OCI-LY7 (cell line): ENCODE results near the gene SEC61A2. TPM values are rescaled to one million over a fixed set of nuclear protein-coding genes. Genes with fewer than 3 reads are reported as not detected.

Source experiments
- BruUV-seq: library from RNA; stranded (reverse); fragments of 400-500 nt; replicated peaks from 2 replicates; lab custom pipeline; 2021; lab: Mats Ljungman, UMichigan
- CTCF ChIA-PET: fragments of 300-600 bp; sonication (Branson Sonifier 250); formaldehyde crosslinking; loops from one replicate; lab custom pipeline; 2022; ENCODE audit warnings: antibody characterized with exemption; ENCODE audit not compliant: unreplicated experiment; lab: Charles Lee
- POLR2A ChIA-PET: fragments of 300-600 bp; sonication (Branson Sonifier 250); formaldehyde crosslinking; loops from one replicate; lab custom pipeline; 2022; ENCODE audit warnings: antibody characterized with exemption; lab: Charles Lee
- DNase-seq: peaks from one replicate; pipeline ENCODE4 v3.0.0-alpha.2; 2015; ENCODE audit warnings: low spot score
- H2AFZ ChIP-seq: fragments of 200-600 bp; sonication (generic), shearing (Covaris generic); 2 replicates; pipeline ENCODE4 v1.6.1; 2014; ENCODE audit warnings: mild to moderate bottlenecking, antibody characterized with exemption, low read length, moderate library complexity
- H3K27ac ChIP-seq: fragments of 200-600 bp; sonication (generic); 2 replicates; pipeline ENCODE4 v1.5.1; 2014; ENCODE audit warnings: mixed run types, low read depth, mild to moderate bottlenecking, moderate library complexity, low read length, inconsistent platforms; ENCODE audit not compliant: poor library complexity, severe bottlenecking
- H3K36me3 ChIP-seq: fragments of 200-600 bp; sonication (generic); 2 replicates; pipeline ENCODE4 v1.6.1; 2014; ENCODE audit warnings: mild to moderate bottlenecking, antibody characterized with exemption, low read length, moderate library complexity, mixed read lengths; ENCODE audit not compliant: insufficient read depth
- H3K4me1 ChIP-seq: fragments of 200-600 bp; sonication (generic); 2 replicates; pipeline ENCODE4 v1.5.1; 2014; ENCODE audit warnings: mild to moderate bottlenecking, low read length; ENCODE audit not compliant: insufficient read depth, poor library complexity, severe bottlenecking
- H3K4me2 ChIP-seq: fragments of 200-600 bp; sonication (generic); 2 replicates; pipeline ENCODE4 v1.6.1; 2014; ENCODE audit warnings: mild to moderate bottlenecking, low read length
- H3K4me3 ChIP-seq: fragments of 200-600 bp; sonication (generic); 2 replicates; pipeline ENCODE4 v1.5.1; 2014; ENCODE audit warnings: mild to moderate bottlenecking, low read depth, low read length; ENCODE audit not compliant: poor library complexity, severe bottlenecking
- H3K79me2 ChIP-seq: fragments of 200-600 bp; sonication (generic); 2 replicates; pipeline ENCODE4 v1.6.1; 2016; ENCODE audit warnings: low read depth, mild to moderate bottlenecking, low read length, moderate library complexity, mixed read lengths; ENCODE audit not compliant: insufficient read depth
- H3K9me2 ChIP-seq: fragments of 200-600 bp; sonication (generic); 2 replicates; pipeline ENCODE4 v1.6.1; 2016; ENCODE audit warnings: mild to moderate bottlenecking, low read length, mixed read lengths; ENCODE audit not compliant: insufficient read depth
- H3K9me3 ChIP-seq: fragments of 200-600 bp; sonication (generic); 2 replicates; pipeline ENCODE4 v1.6.1; 2014; ENCODE audit warnings: mild to moderate bottlenecking, mixed run types, low read length, mixed read lengths
- H4K20me1 ChIP-seq: fragments of 200-600 bp; sonication (generic); 2 replicates; pipeline ENCODE4 v1.6.1; 2014; ENCODE audit warnings: mild to moderate bottlenecking, antibody characterized with exemption, low read length, moderate library complexity, mixed read lengths; ENCODE audit not compliant: insufficient read depth
- CTCF ChIP-seq: fragments of 200-600 bp; sonication (generic); conservative IDR thresholded peaks from 2 replicates; pipeline ENCODE4 v1.5.1; 2014; ENCODE audit warnings: mild to moderate bottlenecking, antibody characterized with exemption, low read length, moderate library complexity, mixed read lengths
- EZH2phosphoT487 ChIP-seq: fragments of 200-600 bp; sonication (generic); IDR thresholded peaks from 2 replicates; pipeline ENCODE4 v1.6.1; 2018; ENCODE audit warnings: low read depth, borderline replicate concordance, mild to moderate bottlenecking, mixed run types, antibody characterized with exemption, low read length, moderate library complexity, mixed read lengths
- intact Hi-C: fragments of 100-400 bp; cut with micrococcal nuclease; formaldehyde crosslinking; loops from one replicate; pipeline ENCODE4 v1.10.0; 2022; ENCODE audit not compliant: unreplicated experiment
- total RNA-seq, 2 experiments: library from RNA; depleted of rRNA in 1 of 2; stranded (reverse); fragments of >200 nt in 1 of 2; shearing (Covaris generic) in 1 of 2; gene quantifications; 2 replicates each; pipeline ENCODE4 v1.2.3, GENCODE V29; 2014 to 2022

The SEC61A2 gene
- total RNA-seq, 2 experiments from 2014 or later = 5.5 to 15.1 TPM

- H3K79me2 ChIP-seq = peaks cover 90% of the 10 kb centered on the region
- H2AFZ ChIP-seq = peak overlapping the region; percentile 80
- peaks cover 22% of the 10 kb centered on the region; the same call in 1 of the 2 replicates for H4K20me1 ChIP-seq
- H3K36me3 ChIP-seq = peaks cover 44% of the 10 kb centered on the region
- peaks cover 38% of the 10 kb centered on the region for H3K4me1 ChIP-seq
- intact Hi-C loops = loop anchor here (1.0 to 10.0 kb wide), 6 partner anchors 65 to 1150 kb away; partner anchors contain the start of genes SEPHS1 and UPF2
- ChIA-PET POLR2A (interaction anchor here (0.8 to 2.0 kb wide), 8 partner anchors 11 to 206 kb away, joined by 3 to 10 read pairs (median 4); no protein-coding TSS in a partner anchor), CTCF (interaction anchor here (1.4 kb wide), 1 partner anchor 20 kb away, joined by 3 read pairs; no protein-coding TSS in a partner anchor)
- peak overlapping the region; percentile 96 for H3K4me2 ChIP-seq
- H3K27ac ChIP-seq = peak overlapping the region; percentile 88
- no peak for TF ChIP-seq EZH2phosphoT487
- TF ChIP-seq CTCF = no peak
- H3K9me2 ChIP-seq = no peaks in the 10 kb centered on the region
- DNase-seq = peak; percentile 7
- no TSS peak for BruUV-seq
- no peaks in the 10 kb centered on the region for H3K9me3 ChIP-seq
- H3K4me3 ChIP-seq = peak overlapping the region; percentile 97
These were observed 65.8 kb downstream of the SEC61A2 start for GRCh38 chr10:12195281-12195602.

GRCh38 chr10:12195603-12196506 lies 66.4 kb downstream of the SEC61A2 start, which contains the start of the genes CDC123 and NUDT5:
Gene CDC123, plus strand, starts transcription at chr10:12196188. Its CDS starts 58 bp downstream, at chr10:12196246.
Gene NUDT5, minus strand, starts transcription at chr10:12195891. Its CDS starts 9,600 bp downstream, at chr10:12186291.
- Histone ChIP-seq H2AFZ (peak within 1 kb of the TSS; percentile 80), H4K20me1 (peaks cover 22% of the 10 kb centered on the region; the same call in 1 of the 2 replicates), H3K79me2 (peaks cover 90% of the 10 kb centered on the region), H3K4me3 (peak within 1 kb of the TSS; percentile 97), H3K4me1 (peaks cover 38% of the 10 kb centered on the region), H3K4me2 (peak within 1 kb of the TSS; percentile 96), H3K9me2 (no peaks in the 10 kb centered on the region), H3K9me3 (no peaks in the 10 kb centered on the region), H3K36me3 (peaks cover 50% of the 10 kb centered on the region), H3K27ac (peak within 1 kb of the TSS; percentile 88)
- POLR2A ChIA-PET = interaction anchor here (0.7 to 2.0 kb wide), 9 partner anchors 9 to 207 kb away, joined by 3 to 10 read pairs (median 4); no protein-coding TSS in a partner anchor
- BruUV-seq = no TSS peak
- no peak for TF ChIP-seq EZH2phosphoT487
- TF ChIP-seq CTCF = no peak
- intact Hi-C loops = loop anchor here (1.0 to 10.0 kb wide), 6 partner anchors 66 to 1149 kb away; partner anchors contain the start of genes SEPHS1 and UPF2
- CTCF ChIA-PET = interaction anchor here (1.4 kb wide), 1 partner anchor 19 kb away, joined by 3 read pairs; no protein-coding TSS in a partner anchor
- DNase-seq = peak; percentile 93
